Body of pancreas (tissue), 4 donors: ENCODE measurements around the gene TAB3.

Source experiments
- CTCF ChIP-seq, 7 experiments: fragments of 450-650 bp in 4 of 7; fragments of 200-600 bp in 3 of 7; sonication (generic) in 3 of 7; IDR thresholded peaks; one replicate each; pipeline ENCODE4 v1.5.1; 2016 to 2019; ENCODE audit warnings: antibody characterized with exemption in 7 of 7
- POLR2A ChIP-seq, 3 donors: fragments of 450-650 bp; IDR thresholded peaks; one replicate each; pipeline ENCODE4 v1.6.1; 2016; ENCODE audit warnings: antibody characterized with exemption in 3 of 3, mild to moderate bottlenecking in 2 of 3

GRCh38 chrX:30814978-30815377 is 74.1 kb downstream of the TAB3 start:
- TF ChIP-seq CTCF (IDR thresholded peaks at IDR 0.05): no peak
- no peak for TF ChIP-seq POLR2A (IDR thresholded peaks at IDR 0.05)
